OCI-LY7 (cell line): ENCODE measurements around the gene TSPAN17. TPM values are rescaled to one million over a fixed set of nuclear protein-coding genes. Genes with fewer than 3 reads are reported as not detected.

Experiments used
- BruUV-seq: library from RNA; stranded (reverse); fragments of 400-500 nt; replicated peaks from 2 replicates; lab custom pipeline; 2021; lab: Mats Ljungman, UMichigan
- CTCF ChIA-PET: fragments of 300-600 bp; sonication (Branson Sonifier 250); formaldehyde crosslinking; loops from one replicate; lab custom pipeline; 2022; ENCODE audit warnings: antibody characterized with exemption; ENCODE audit not compliant: unreplicated experiment; lab: Charles Lee
- POLR2A ChIA-PET: fragments of 300-600 bp; sonication (Branson Sonifier 250); formaldehyde crosslinking; loops from one replicate; lab custom pipeline; 2022; ENCODE audit warnings: antibody characterized with exemption; lab: Charles Lee
- DNase-seq: peaks from one replicate; pipeline ENCODE4 v3.0.0-alpha.2; 2015; ENCODE audit warnings: low spot score
- H2AFZ ChIP-seq: fragments of 200-600 bp; sonication (generic), shearing (Covaris generic); 2 replicates; pipeline ENCODE4 v1.6.1; 2014; ENCODE audit warnings: mild to moderate bottlenecking, antibody characterized with exemption, low read length, moderate library complexity
- H3K27ac ChIP-seq: fragments of 200-600 bp; sonication (generic); 2 replicates; pipeline ENCODE4 v1.5.1; 2014; ENCODE audit warnings: mixed run types, low read depth, mild to moderate bottlenecking, moderate library complexity, low read length, inconsistent platforms; ENCODE audit not compliant: poor library complexity, severe bottlenecking
- H3K36me3 ChIP-seq: fragments of 200-600 bp; sonication (generic); 2 replicates; pipeline ENCODE4 v1.6.1; 2014; ENCODE audit warnings: mild to moderate bottlenecking, antibody characterized with exemption, low read length, moderate library complexity, mixed read lengths; ENCODE audit not compliant: insufficient read depth
- H3K4me1 ChIP-seq: fragments of 200-600 bp; sonication (generic); 2 replicates; pipeline ENCODE4 v1.5.1; 2014; ENCODE audit warnings: mild to moderate bottlenecking, low read length; ENCODE audit not compliant: insufficient read depth, poor library complexity, severe bottlenecking
- H3K4me2 ChIP-seq: fragments of 200-600 bp; sonication (generic); 2 replicates; pipeline ENCODE4 v1.6.1; 2014; ENCODE audit warnings: mild to moderate bottlenecking, low read length
- H3K4me3 ChIP-seq: fragments of 200-600 bp; sonication (generic); 2 replicates; pipeline ENCODE4 v1.5.1; 2014; ENCODE audit warnings: mild to moderate bottlenecking, low read depth, low read length; ENCODE audit not compliant: poor library complexity, severe bottlenecking
- H3K79me2 ChIP-seq: fragments of 200-600 bp; sonication (generic); 2 replicates; pipeline ENCODE4 v1.6.1; 2016; ENCODE audit warnings: low read depth, mild to moderate bottlenecking, low read length, moderate library complexity, mixed read lengths; ENCODE audit not compliant: insufficient read depth
- H3K9me2 ChIP-seq: fragments of 200-600 bp; sonication (generic); 2 replicates; pipeline ENCODE4 v1.6.1; 2016; ENCODE audit warnings: mild to moderate bottlenecking, low read length, mixed read lengths; ENCODE audit not compliant: insufficient read depth
- H3K9me3 ChIP-seq: fragments of 200-600 bp; sonication (generic); 2 replicates; pipeline ENCODE4 v1.6.1; 2014; ENCODE audit warnings: mild to moderate bottlenecking, mixed run types, low read length, mixed read lengths
- H4K20me1 ChIP-seq: fragments of 200-600 bp; sonication (generic); 2 replicates; pipeline ENCODE4 v1.6.1; 2014; ENCODE audit warnings: mild to moderate bottlenecking, antibody characterized with exemption, low read length, moderate library complexity, mixed read lengths; ENCODE audit not compliant: insufficient read depth
- CTCF ChIP-seq: fragments of 200-600 bp; sonication (generic); conservative IDR thresholded peaks from 2 replicates; pipeline ENCODE4 v1.5.1; 2014; ENCODE audit warnings: mild to moderate bottlenecking, antibody characterized with exemption, low read length, moderate library complexity, mixed read lengths
- EZH2phosphoT487 ChIP-seq: fragments of 200-600 bp; sonication (generic); IDR thresholded peaks from 2 replicates; pipeline ENCODE4 v1.6.1; 2018; ENCODE audit warnings: low read depth, borderline replicate concordance, mild to moderate bottlenecking, mixed run types, antibody characterized with exemption, low read length, moderate library complexity, mixed read lengths
- intact Hi-C: fragments of 100-400 bp; cut with micrococcal nuclease; formaldehyde crosslinking; loops from one replicate; pipeline ENCODE4 v1.10.0; 2022; ENCODE audit not compliant: unreplicated experiment
- total RNA-seq, 2 experiments: library from RNA; depleted of rRNA in 1 of 2; stranded (reverse); fragments of >200 nt in 1 of 2; shearing (Covaris generic) in 1 of 2; gene quantifications; 2 replicates each; pipeline ENCODE4 v1.2.3, GENCODE V29; 2014 to 2022

Gene TSPAN17
- total RNA-seq, 2 experiments from 2014 or later = 9.3 to 23.3 TPM

GRCh38 chr5:176664479-176664878 lies 17.2 kb downstream of the TSPAN17 start:
- Histone ChIP-seq H3K27ac (no peak overlapping the region), H3K4me1 (no peaks in the 10 kb centered on the region), H3K4me2 (no peak overlapping the region), H2AFZ (no peak overlapping the region), H4K20me1 (no peaks in the 10 kb centered on the region), H3K4me3 (no peak overlapping the region), H3K79me2 (no peaks in the 10 kb centered on the region), H3K9me2 (no peaks in the 10 kb centered on the region), H3K9me3 (no peaks in the 10 kb centered on the region), H3K36me3 (no peaks in the 10 kb centered on the region)
- TF ChIP-seq CTCF (no peak), EZH2phosphoT487 (no peak)
- no peak for DNase-seq
- ChIA-PET POLR2A (no interaction called here), CTCF (no interaction called here)
- BruUV-seq = no TSS peak
- intact Hi-C loops = loop anchor here (10.0 kb wide), 1 partner anchor 420 kb away; the partner anchor contains the start of gene FGFR4

GRCh38 chr5:176664886-176665285 lies 17.6 kb downstream of the TSPAN17 start:
- no peak overlapping the region for H2AFZ ChIP-seq
- H4K20me1 ChIP-seq = no peaks in the 10 kb centered on the region
- ChIA-PET POLR2A (no interaction called here), CTCF (no interaction called here)
- no peaks in the 10 kb centered on the region for H3K4me1 ChIP-seq
- no peaks in the 10 kb centered on the region for H3K79me2 ChIP-seq
- H3K4me3 ChIP-seq = no peak overlapping the region
- H3K36me3 ChIP-seq = no peaks in the 10 kb centered on the region
- H3K27ac ChIP-seq = no peak overlapping the region
- TF ChIP-seq EZH2phosphoT487 (no peak), CTCF (no peak)
- no peaks in the 10 kb centered on the region for H3K9me2 ChIP-seq
- BruUV-seq = no TSS peak
- no peak overlapping the region for H3K4me2 ChIP-seq
- intact Hi-C loops = loop anchor here (10.0 kb wide), 1 partner anchor 420 kb away; the partner anchor contains the start of gene FGFR4
- H3K9me3 ChIP-seq = no peaks in the 10 kb centered on the region
- DNase-seq = no peak

GRCh38 chr5:176665517-176665916 lies 18.2 kb downstream of the TSPAN17 start:
- no TSS peak for BruUV-seq
- no peak overlapping the region for H3K4me2 ChIP-seq
- ChIA-PET CTCF (no interaction called here), POLR2A (no interaction called here)
- DNase-seq = no peak
- no peaks in the 10 kb centered on the region for H3K9me3 ChIP-seq
- H3K36me3 ChIP-seq = no peaks in the 10 kb centered on the region
- no peaks in the 10 kb centered on the region for H3K79me2 ChIP-seq
- no peak for TF ChIP-seq EZH2phosphoT487
- TF ChIP-seq CTCF = no peak
- no peaks in the 10 kb centered on the region for H3K4me1 ChIP-seq
- no peak overlapping the region for H3K4me3 ChIP-seq
- H3K9me2 ChIP-seq = no peaks in the 10 kb centered on the region
- intact Hi-C loops = loop anchor here (10.0 kb wide), 1 partner anchor 419 kb away; the partner anchor contains the start of gene FGFR4
- no peaks in the 10 kb centered on the region for H4K20me1 ChIP-seq
- no peak overlapping the region for H3K27ac ChIP-seq
- H2AFZ ChIP-seq = no peak overlapping the region
